Gastroesophageal sphincter (tissue), 4 donors: ENCODE measurements around the gene SLC18A2. TPM values are rescaled to one million over a fixed set of nuclear protein-coding genes. Genes with fewer than 3 reads are reported as not detected.

Experiments used
- ATAC-seq: fragments of 150-250 bp; one replicate; pipeline ENCODE4 v1.9.1; 2016; ENCODE audit warnings: mild to moderate bottlenecking, moderate library complexity
- H3K27ac ChIP-seq, 4 donors: fragments of 200-600 bp; sonication (generic) in 3 of 4; 1 replicate in 3 of 4; 2 replicates in 1 of 4; pipeline ENCODE4 v1.5.1; 2016 to 2019
- H3K27me3 ChIP-seq: fragments of 200-600 bp; sonication (generic); one replicate; pipeline ENCODE4 v1.5.1; 2019
- H3K36me3 ChIP-seq, 2 donors: fragments of 200-600 bp; sonication (generic); one replicate each; pipeline ENCODE4 v1.5.1; 2019; ENCODE audit warnings: control low read depth in 1 of 2
- H3K4me1 ChIP-seq, 3 donors: fragments of 200-600 bp; sonication (generic); 1 replicate in 2 of 3; 2 replicates in 1 of 3; pipeline ENCODE4 v1.5.1; 2016 to 2019; ENCODE audit warnings: control low read depth in 2 of 3
- H3K4me3 ChIP-seq, 2 donors: fragments of 200-600 bp; sonication (generic); one replicate each; pipeline ENCODE4 v1.5.1; 2019; ENCODE audit warnings: mild to moderate bottlenecking in 1 of 2, moderate library complexity in 1 of 2
- H3K9me3 ChIP-seq, 3 donors: fragments of 200-600 bp; sonication (generic); one replicate each; pipeline ENCODE4 v1.5.1; 2017 to 2019; ENCODE audit warnings: control low read depth in 2 of 3
- EP300 ChIP-seq: sonication (generic); formaldehyde crosslinking; IDR thresholded peaks from one replicate; pipeline ENCODE4 v1.6.1; 2017; ENCODE audit warnings: antibody characterized with exemption, mild to moderate bottlenecking
- POLR2A ChIP-seq, 2 donors: fragments of 450-650 bp; IDR thresholded peaks; one replicate each; pipeline ENCODE4 v1.6.1; 2017; ENCODE audit warnings: antibody characterized with exemption in 2 of 2, mild to moderate bottlenecking in 2 of 2, moderate library complexity in 1 of 2
- POLR2AphosphoS5 ChIP-seq: sonication (generic); formaldehyde crosslinking; IDR thresholded peaks from one replicate; pipeline ENCODE4 v1.6.1; 2017; ENCODE audit warnings: antibody characterized with exemption
- WGBS, 2 donors: methylation state at CpG; one replicate each; pipeline ENCODE4 v1.1.5; 2018; ENCODE audit warnings: low coverage in 1 of 2; 5-methylcytosine and 5-hydroxymethylcytosine counted together
- total RNA-seq, 4 donors: library from RNA; depleted of rRNA; stranded (reverse); fragments of >200 nt; gene quantifications; one replicate each; pipeline ENCODE4 v1.1.0, GENCODE V29; 2016
- TF ChIP-seq, protein P1 (sequence below), 4 experiments: fragments of 200-600 bp in 2 of 4; fragments of 450-650 bp in 2 of 4; sonication (generic) in 1 of 4; IDR thresholded peaks; one replicate each; pipeline ENCODE4 v1.5.1; 2017 to 2019; ENCODE audit warnings: antibody characterized with exemption in 4 of 4, mild to moderate bottlenecking in 2 of 4, moderate library complexity in 2 of 4

SLC18A2 gene
- total RNA-seq, 4 donors from 2014 or later: 0.82 to 1.9 (median 0.89) TPM

DNA sequence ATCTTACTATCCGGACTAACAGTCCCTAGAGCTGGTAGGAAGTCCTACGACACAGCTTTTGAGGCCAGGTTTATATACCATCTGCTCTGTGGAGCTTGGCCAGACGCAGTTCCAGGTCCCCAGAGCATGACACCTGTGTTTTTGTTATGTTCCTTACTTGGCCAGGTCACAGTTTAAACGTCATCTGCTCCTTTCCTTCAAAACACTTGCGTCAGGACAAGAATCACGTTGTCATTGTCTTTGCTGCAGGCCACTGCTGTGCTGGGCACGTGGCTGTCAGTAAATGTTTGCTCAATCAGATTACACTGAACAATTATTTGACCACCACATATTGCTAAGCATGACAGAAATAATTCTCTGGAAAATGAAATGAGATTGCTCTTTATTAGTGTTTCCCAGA, 23.9 kb downstream of the SLC18A2 start:
- TF ChIP-seq POLR2AphosphoS5 (no peak), EP300 (no peak)
- Histone ChIP-seq H3K4me1 (no peaks in the 10 kb centered on the region), H3K36me3 (no peaks in the 10 kb centered on the region), H3K27me3 (peaks cover 44% of the 10 kb centered on the region), H3K9me3 (no peaks in the 10 kb centered on the region), H3K4me3 (no peak overlapping the region), H3K27ac (no peak overlapping the region)
- ATAC-seq: no peak
- WGBS, 2 donors: 54 to 57% methylated on average over 5 to 7 of the region's 7 CpGs

DNA sequence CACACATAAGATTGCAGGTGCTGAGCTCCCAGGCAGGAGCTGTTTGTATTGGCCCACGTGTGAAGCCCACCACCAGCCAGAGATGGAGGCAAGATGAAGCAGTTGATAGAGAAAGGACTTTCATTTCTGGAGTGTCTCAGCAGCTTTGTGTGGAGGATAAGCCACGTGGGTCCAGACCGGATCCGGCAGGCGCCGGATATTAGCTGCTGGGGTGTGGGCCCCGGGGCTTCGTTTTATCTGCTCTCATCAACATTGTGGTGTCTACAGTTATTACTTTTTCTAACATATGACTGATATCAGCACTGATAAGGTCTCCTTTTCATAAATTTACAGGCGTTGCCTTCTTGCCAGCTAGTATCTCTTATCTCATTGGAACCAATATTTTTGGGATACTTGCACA, 25.5 kb downstream of the SLC18A2 start:
- 64 to 77% methylated on average over 2 to 8 of the region's 9 CpGs for WGBS, 2 donors
- TF ChIP-seq EP300 (no peak), POLR2AphosphoS5 (no peak), POLR2A (IDR thresholded peaks at IDR 0.05) (no peak)
- TF ChIP-seq, protein P1, sequence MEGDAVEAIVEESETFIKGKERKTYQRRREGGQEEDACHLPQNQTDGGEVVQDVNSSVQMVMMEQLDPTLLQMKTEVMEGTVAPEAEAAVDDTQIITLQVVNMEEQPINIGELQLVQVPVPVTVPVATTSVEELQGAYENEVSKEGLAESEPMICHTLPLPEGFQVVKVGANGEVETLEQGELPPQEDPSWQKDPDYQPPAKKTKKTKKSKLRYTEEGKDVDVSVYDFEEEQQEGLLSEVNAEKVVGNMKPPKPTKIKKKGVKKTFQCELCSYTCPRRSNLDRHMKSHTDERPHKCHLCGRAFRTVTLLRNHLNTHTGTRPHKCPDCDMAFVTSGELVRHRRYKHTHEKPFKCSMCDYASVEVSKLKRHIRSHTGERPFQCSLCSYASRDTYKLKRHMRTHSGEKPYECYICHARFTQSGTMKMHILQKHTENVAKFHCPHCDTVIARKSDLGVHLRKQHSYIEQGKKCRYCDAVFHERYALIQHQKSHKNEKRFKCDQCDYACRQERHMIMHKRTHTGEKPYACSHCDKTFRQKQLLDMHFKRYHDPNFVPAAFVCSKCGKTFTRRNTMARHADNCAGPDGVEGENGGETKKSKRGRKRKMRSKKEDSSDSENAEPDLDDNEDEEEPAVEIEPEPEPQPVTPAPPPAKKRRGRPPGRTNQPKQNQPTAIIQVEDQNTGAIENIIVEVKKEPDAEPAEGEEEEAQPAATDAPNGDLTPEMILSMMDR (IDR thresholded peaks at IDR 0.05): no peak
- Histone ChIP-seq H3K4me3 (no peak overlapping the region), H3K27me3 (peaks cover 30% of the 10 kb centered on the region), H3K9me3 (no peaks in the 10 kb centered on the region), H3K27ac (no peak overlapping the region), H3K4me1 (no peaks in the 10 kb centered on the region), H3K36me3 (no peaks in the 10 kb centered on the region)
- ATAC-seq: no peak

DNA sequence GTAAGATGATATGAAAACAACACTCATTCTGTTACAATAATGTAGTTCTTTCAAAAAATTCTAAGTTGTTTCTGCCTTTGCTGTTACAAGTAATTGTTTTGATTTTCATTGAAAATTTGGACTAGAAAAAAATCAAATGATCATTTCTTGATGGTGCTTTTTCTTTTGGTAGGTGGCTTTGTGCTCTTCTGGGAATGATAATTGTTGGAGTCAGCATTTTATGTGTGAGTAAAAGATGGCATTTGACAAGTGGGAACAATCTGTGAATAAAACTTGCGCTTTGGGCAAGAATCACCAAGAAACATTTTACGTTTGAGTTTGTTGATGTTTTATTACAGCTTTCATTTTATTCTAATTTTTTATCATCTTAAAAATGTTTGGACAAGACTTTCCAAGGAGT, 25.9 kb downstream of the SLC18A2 start:
- no peak overlapping the region for H3K4me3 ChIP-seq
- ATAC-seq: no peak
- no peaks in the 10 kb centered on the region for H3K4me1 ChIP-seq
- H3K27ac ChIP-seq: no peak overlapping the region
- peaks cover 26% of the 10 kb centered on the region for H3K27me3 ChIP-seq
- WGBS, 2 donors: 27 to 71% methylated on average over 1 to 2 of the region's 2 CpGs
- H3K36me3 ChIP-seq: no peaks in the 10 kb centered on the region
- no peak for TF ChIP-seq POLR2AphosphoS5
- TF ChIP-seq POLR2A (IDR thresholded peaks at IDR 0.05): no peak
- no peaks in the 10 kb centered on the region for H3K9me3 ChIP-seq

DNA sequence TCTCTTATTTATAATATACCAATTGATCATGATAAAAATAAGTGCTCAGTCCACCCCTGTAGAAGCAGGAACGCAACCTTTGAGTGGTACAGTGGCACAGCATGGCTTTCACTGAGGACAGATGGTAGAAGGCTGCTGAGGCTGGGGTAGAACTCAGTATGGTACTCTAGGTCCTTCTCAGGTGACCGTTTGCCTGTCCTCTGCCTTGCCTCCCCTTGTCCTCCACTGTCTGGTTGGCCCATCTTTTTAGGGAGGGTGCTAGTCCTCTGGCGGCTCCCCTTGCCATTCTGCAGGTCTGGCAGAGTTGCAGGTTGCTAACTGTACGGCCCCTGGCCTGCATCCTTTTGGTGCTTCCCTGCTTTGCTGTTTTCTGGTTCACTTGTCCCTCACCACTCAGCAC, 27.3 kb downstream of the SLC18A2 start:
- 88 to 95% methylated on average over 3 to 4 of the region's 4 CpGs for WGBS, 2 donors
- Histone ChIP-seq H3K27ac (no peak overlapping the region), H3K4me3 (no peak overlapping the region), H3K36me3 (no peaks in the 10 kb centered on the region), H3K9me3 (no peaks in the 10 kb centered on the region), H3K27me3 (peaks cover 12% of the 10 kb centered on the region), H3K4me1 (no peaks in the 10 kb centered on the region)
- no peak for ATAC-seq
- no peak for TF ChIP-seq EP300
- no peak for TF ChIP-seq POLR2AphosphoS5
- TF ChIP-seq POLR2A (IDR thresholded peaks at IDR 0.05): no peak
- TF ChIP-seq, protein P1 (IDR thresholded peaks at IDR 0.05): no peak

DNA sequence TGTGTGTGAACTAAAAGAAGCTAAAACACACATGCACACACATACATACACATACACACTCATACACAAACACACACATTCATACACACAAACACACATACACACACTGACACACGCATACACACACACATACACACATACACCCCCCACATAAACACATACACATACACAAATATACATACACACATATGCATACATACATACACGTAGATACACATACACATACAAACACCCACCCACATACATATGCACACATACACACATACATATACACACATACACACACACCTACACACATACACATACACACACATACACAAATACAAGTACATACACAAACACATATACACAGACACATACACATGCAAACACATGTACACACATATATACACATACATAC, 28.0 kb downstream of the SLC18A2 start:
- 94 to 95% methylated on average over 2 of the region's 2 CpGs for WGBS, 2 donors

DNA sequence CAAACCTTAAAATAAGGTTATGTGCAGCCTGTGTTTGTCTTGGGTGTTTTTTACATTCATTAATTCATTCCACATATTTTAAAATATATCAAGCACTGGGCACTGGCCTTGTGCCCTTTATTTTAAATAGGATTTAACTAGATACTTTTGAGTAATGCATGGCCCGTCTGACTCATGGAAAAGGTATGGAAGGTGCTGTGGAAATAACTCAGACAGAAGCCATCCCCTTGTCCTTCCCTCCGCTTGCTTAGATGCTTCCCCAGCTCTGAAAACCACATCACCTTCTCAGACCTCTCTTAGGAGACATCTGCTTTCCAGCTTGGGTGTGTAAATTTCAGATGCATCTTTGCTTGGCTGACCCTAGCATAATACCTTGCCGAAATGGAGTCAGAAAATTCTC, 30.5 kb downstream of the SLC18A2 start:
- Histone ChIP-seq H3K4me1 (no peaks in the 10 kb centered on the region), H3K27me3 (no peaks in the 10 kb centered on the region), H3K9me3 (no peaks in the 10 kb centered on the region), H3K4me3 (no peak overlapping the region), H3K36me3 (no peaks in the 10 kb centered on the region), H3K27ac (no peak overlapping the region)
- ATAC-seq: no peak
- 74 to 82% methylated on average over 3 of the region's 3 CpGs for WGBS, 2 donors
- TF ChIP-seq, protein P1 (IDR thresholded peaks at IDR 0.05): no peak
- TF ChIP-seq POLR2AphosphoS5: no peak
- TF ChIP-seq EP300: no peak
- no peak for TF ChIP-seq POLR2A (IDR thresholded peaks at IDR 0.05)

More for the DNA sequence above, 28.0 kb downstream of the SLC18A2 start:
- no peaks in the 10 kb centered on the region for H3K36me3 ChIP-seq
- no peak overlapping the region for H3K27ac ChIP-seq
- TF ChIP-seq, protein P1 (IDR thresholded peaks at IDR 0.05): no peak
- TF ChIP-seq POLR2A (IDR thresholded peaks at IDR 0.05) (no peak), EP300 (no peak), POLR2AphosphoS5 (no peak)
- no peak for ATAC-seq
- peaks cover 5% of the 10 kb centered on the region for H3K27me3 ChIP-seq
- no peaks in the 10 kb centered on the region for H3K9me3 ChIP-seq
- no peaks in the 10 kb centered on the region for H3K4me1 ChIP-seq
- no peak overlapping the region for H3K4me3 ChIP-seq
